ENCODE results near the gene ATP11B.

ATP11B gene

DNA sequence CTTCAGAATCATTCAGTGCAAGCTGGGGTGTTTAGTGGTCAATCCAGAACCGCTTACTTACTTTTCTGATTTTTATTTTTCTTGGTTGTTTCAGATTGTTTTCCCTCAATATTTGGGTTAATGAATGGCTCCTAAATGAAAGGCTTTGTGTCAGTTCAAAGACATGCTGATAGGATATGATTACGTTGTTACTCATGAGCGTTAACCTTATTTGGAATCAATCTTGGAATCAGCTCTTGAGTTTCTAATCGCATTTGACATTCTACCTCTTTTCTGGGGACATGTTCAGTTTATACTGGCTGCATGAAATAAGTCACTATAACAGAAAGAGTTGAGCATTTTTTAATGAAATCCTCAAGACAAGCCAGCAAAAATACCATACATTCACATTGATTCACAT, 50.2 kb downstream of the ATP11B start:
- Histone ChIP-seq H4K20me1 (ENCODE audit: low read depth, low read length) (no peaks in the 10 kb centered on the region), H3F3A (ENCODE audit: insufficient read depth) (no peaks in the 10 kb centered on the region), H3K9me2 (replicated peaks; ENCODE audit: insufficient read depth, low read length) (no peaks in the 10 kb centered on the region), H3K4me2 (ENCODE audit: low read depth, low read length, poor library complexity, severe bottlenecking) (no peak overlapping the region), H3K9ac (ENCODE audit: low read length) (no peak overlapping the region), H3K9me3 (ENCODE audit: insufficient read depth, low read length) (no peaks in the 10 kb centered on the region), H2AFZ (ENCODE audit: low read depth, low read length, severe bottlenecking) (no peak overlapping the region), H3K4me3 (ENCODE audit: insufficient read depth, low read length, poor library complexity, severe bottlenecking) (no peak overlapping the region), H3K27ac (ENCODE audit: low read depth, low read length) (no peak overlapping the region), H3K79me2 (ENCODE audit: insufficient read depth, low read length) (no peaks in the 10 kb centered on the region), H3K27me3 (ENCODE audit: low read length) (no peaks in the 10 kb centered on the region), H3K36me3 (ENCODE audit: low read length) (peaks cover 25% of the 10 kb centered on the region)
- TF ChIP-seq EZH2phosphoT487 (conservative IDR thresholded peaks at IDR 0.05; ENCODE audit: low read length), result no peak
- TF ChIP-seq, protein P1, sequence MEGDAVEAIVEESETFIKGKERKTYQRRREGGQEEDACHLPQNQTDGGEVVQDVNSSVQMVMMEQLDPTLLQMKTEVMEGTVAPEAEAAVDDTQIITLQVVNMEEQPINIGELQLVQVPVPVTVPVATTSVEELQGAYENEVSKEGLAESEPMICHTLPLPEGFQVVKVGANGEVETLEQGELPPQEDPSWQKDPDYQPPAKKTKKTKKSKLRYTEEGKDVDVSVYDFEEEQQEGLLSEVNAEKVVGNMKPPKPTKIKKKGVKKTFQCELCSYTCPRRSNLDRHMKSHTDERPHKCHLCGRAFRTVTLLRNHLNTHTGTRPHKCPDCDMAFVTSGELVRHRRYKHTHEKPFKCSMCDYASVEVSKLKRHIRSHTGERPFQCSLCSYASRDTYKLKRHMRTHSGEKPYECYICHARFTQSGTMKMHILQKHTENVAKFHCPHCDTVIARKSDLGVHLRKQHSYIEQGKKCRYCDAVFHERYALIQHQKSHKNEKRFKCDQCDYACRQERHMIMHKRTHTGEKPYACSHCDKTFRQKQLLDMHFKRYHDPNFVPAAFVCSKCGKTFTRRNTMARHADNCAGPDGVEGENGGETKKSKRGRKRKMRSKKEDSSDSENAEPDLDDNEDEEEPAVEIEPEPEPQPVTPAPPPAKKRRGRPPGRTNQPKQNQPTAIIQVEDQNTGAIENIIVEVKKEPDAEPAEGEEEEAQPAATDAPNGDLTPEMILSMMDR (IDR thresholded peaks at IDR 0.05; ENCODE audit: insufficient read depth, low read length, poor library complexity, severe bottlenecking), result no peak

DNA sequence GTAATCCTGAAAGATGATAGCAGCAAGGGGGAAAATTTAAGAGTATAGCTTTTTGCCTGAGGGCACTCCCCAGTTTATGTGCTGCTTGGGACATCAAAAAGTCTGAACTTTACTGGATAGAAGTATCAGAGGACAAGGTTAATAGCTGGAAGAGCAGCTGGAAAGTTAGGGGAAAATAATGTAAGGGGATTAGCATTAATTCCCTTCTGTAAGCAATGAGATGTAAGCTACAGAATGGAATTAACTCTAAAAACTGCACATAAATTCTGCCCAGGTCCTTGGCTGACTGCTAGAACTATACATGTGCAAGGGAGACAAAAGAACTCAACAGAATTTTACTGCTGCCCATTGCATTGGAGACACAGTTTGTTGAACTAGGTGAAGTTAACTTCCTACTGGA, 55.6 kb downstream of the ATP11B start:
- Histone ChIP-seq H3K36me3 (ENCODE audit: low read length) (peaks cover 51% of the 10 kb centered on the region), H3K27me3 (ENCODE audit: low read length) (no peaks in the 10 kb centered on the region), H3K27ac (ENCODE audit: low read depth, low read length) (no peak overlapping the region), H2AFZ (ENCODE audit: low read depth, low read length, severe bottlenecking) (no peak overlapping the region), H3K4me2 (ENCODE audit: low read depth, low read length, poor library complexity, severe bottlenecking) (no peak overlapping the region), H3K9ac (ENCODE audit: low read length) (no peak overlapping the region), H3K9me2 (replicated peaks; ENCODE audit: insufficient read depth, low read length) (no peaks in the 10 kb centered on the region), H3K79me2 (ENCODE audit: insufficient read depth, low read length) (no peaks in the 10 kb centered on the region), H3K9me3 (ENCODE audit: insufficient read depth, low read length) (no peaks in the 10 kb centered on the region), H3K4me3 (ENCODE audit: insufficient read depth, low read length, poor library complexity, severe bottlenecking) (no peak overlapping the region), H3F3A (ENCODE audit: insufficient read depth) (no peaks in the 10 kb centered on the region), H4K20me1 (ENCODE audit: low read depth, low read length) (no peaks in the 10 kb centered on the region)
- no peak for TF ChIP-seq EZH2phosphoT487 (conservative IDR thresholded peaks at IDR 0.05; ENCODE audit: low read length)
- TF ChIP-seq, protein P1 (IDR thresholded peaks at IDR 0.05; ENCODE audit: insufficient read depth, low read length, poor library complexity, severe bottlenecking), result no peak

- no peak for TF ChIP-seq EZH2phosphoT487 (conservative IDR thresholded peaks at IDR 0.05; ENCODE audit: low read length)
- TF ChIP-seq, protein P1 (IDR thresholded peaks at IDR 0.05; ENCODE audit: insufficient read depth, low read length, poor library complexity, severe bottlenecking), result no peak
- 0 out of 2 replicates have a peak, but pooled peaks cover 8% of the 10 kb centered on the region for H3F3A ChIP-seq (ENCODE audit: insufficient read depth)
Observed at GRCh38 chr3:182855076-182855475, 61.8 kb downstream of the ATP11B start.

More at GRCh38 chr3:182855076-182855475, 61.8 kb downstream of the ATP11B start:
- Histone ChIP-seq H3K36me3 (ENCODE audit: low read length) (peaks cover 31% of the 10 kb centered on the region), H3K27ac (ENCODE audit: low read depth, low read length) (no peak overlapping the region), H3K79me2 (ENCODE audit: insufficient read depth, low read length) (no peaks in the 10 kb centered on the region), H3K4me3 (ENCODE audit: insufficient read depth, low read length, poor library complexity, severe bottlenecking) (no peak overlapping the region), H2AFZ (ENCODE audit: low read depth, low read length, severe bottlenecking) (no peak overlapping the region), H3K9me3 (ENCODE audit: insufficient read depth, low read length) (no peaks in the 10 kb centered on the region), H3K27me3 (ENCODE audit: low read length) (no peaks in the 10 kb centered on the region), H3K9me2 (replicated peaks; ENCODE audit: insufficient read depth, low read length) (no peaks in the 10 kb centered on the region), H4K20me1 (ENCODE audit: low read depth, low read length) (no peaks in the 10 kb centered on the region), H3K4me2 (ENCODE audit: low read depth, low read length, poor library complexity, severe bottlenecking) (no peak overlapping the region), H3K9ac (ENCODE audit: low read length) (no peak overlapping the region)
